AG09319 (cell line): ENCODE data around the gene PEAR1.

Source experiments
- DNase-seq: peaks from one replicate; pipeline ENCODE4 v3.0.0-alpha.2; 2010; ENCODE audit warnings: low read depth; ENCODE audit errors: extremely low read depth
- CTCF ChIP-seq: IDR thresholded peaks from 2 replicates; pipeline ENCODE4 v1.5.1; 2011; ENCODE audit warnings: low read depth, mild to moderate bottlenecking, inconsistent platforms, low read length, moderate library complexity

PEAR1 gene

GRCh38 chr1:156860628-156861423 lies 32.7 kb upstream of the PEAR1 start, which contains the start of gene NTRK1:
NTRK1 (plus strand) TSS chr1:156860865; CDS start chr1:156860935, 70 bp downstream.
- no peak for TF ChIP-seq CTCF
- no peak for DNase-seq

- DNase-seq: no peak
- no peak for TF ChIP-seq CTCF
These were observed 30.9 kb upstream of the PEAR1 start for GRCh38 chr1:156862584-156862983.

GRCh38 chr1:156862997-156863599 lies 30.4 kb upstream of the PEAR1 start:
- no peak for DNase-seq
- TF ChIP-seq CTCF: no peak

GRCh38 chr1:156863631-156864030 lies 29.9 kb upstream of the PEAR1 start:
- no peak for DNase-seq
- no peak for TF ChIP-seq CTCF

GRCh38 chr1:156864796-156865195 lies 28.7 kb upstream of the PEAR1 start:
- no peak for DNase-seq

GRCh38 chr1:156865258-156865657 lies 28.3 kb upstream of the PEAR1 start:
- no peak for TF ChIP-seq CTCF
- DNase-seq: no peak

More at GRCh38 chr1:156864796-156865195, 28.7 kb upstream of the PEAR1 start:
- TF ChIP-seq CTCF: no peak

- DNase-seq: no peak
- TF ChIP-seq CTCF: no peak
These were observed 27.7 kb upstream of the PEAR1 start for GRCh38 chr1:156865865-156866248.
